ENCODE measurements around the gene ADAMTS12. TPM values are rescaled to one million over a fixed set of nuclear protein-coding genes. Genes with fewer than 3 reads are reported as not detected.

Gene ADAMTS12
- total RNA-seq, 1 donor from 2014 or later = 32.1 TPM

DNA sequence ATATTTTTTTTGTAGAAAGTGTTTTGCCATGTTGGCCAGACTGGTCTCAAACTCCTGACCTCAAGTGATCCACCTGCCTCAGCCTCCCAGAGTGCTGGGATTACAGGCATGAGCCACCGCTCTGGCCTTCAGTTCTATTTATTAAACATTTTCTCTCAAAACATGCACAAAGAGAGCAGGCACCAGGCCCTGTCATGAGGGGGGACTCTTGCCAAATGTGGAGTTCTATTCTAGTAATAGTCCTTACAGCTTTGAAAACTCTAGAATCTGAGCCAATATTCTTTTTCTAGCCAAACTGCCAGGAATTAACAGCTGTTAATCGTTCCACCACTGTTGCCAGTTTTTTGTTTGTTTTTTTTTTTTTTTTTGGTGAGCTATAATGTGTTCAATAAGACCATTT is 326.5 kb downstream of the ADAMTS12 start:
- no peaks in the 10 kb centered on the region for H3K36me3 Mint-ChIP-seq
- no peak overlapping the region for H3K27ac Mint-ChIP-seq
- H3K4me3 Mint-ChIP-seq = no peak overlapping the region
- DNase-seq (ENCODE audit: extremely low spot score, unreplicated experiment) = no peak
- no peaks in the 10 kb centered on the region for H3K27me3 Mint-ChIP-seq
- H3K9me3 Mint-ChIP-seq = no peaks in the 10 kb centered on the region
- peaks cover 6% of the 10 kb centered on the region for H3K4me1 Mint-ChIP-seq (ENCODE audit: unreplicated experiment)
- TF ChIP-seq CTCF (conservative IDR thresholded peaks at IDR 0.05) = no peak

DNA sequence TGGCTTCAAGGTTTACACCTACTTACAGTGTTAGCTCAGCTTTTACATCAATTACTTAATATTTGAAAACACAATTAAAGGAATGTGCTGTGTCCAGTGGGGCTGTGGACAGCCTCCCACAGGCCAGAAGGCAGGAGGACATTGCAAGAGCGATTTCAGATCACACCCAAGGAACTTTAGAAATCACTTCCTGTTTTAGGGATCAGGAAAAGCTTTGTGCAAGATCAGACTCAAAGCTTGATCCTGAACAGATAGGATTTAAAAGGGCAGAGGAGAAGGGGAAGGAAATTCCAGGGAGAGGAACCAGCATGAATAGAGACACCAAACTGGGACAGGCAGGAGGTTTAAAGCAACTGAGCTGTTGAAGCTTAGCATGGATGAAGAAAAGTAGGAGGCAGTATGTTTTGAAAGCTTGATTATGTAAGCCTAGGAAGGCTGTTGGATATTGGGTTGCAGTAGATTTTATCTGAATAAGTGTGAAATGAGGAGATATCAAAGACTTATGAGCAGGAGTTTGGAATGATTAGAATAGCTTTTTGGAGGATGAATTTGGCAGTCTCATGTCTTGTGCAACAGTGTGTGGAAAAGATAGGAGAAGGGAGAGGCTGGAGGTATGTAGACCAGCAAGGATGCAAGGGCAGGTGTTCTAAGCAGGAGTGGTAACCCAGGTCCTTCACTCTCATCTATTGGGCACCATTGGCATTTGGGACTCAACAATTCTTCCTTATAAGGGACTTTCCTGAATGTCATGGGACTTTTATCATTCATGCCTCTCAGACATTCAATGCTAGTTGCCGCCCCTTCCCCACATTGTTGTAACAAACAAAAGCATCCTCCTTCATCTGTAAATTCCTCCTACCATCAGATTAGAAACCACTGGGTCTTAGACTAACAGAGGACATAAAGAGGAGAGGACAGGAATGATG is 327.5 kb downstream of the ADAMTS12 start:
- Mint-ChIP-seq H3K9me3 (no peaks in the 10 kb centered on the region), H3K4me3 (no peak overlapping the region), H3K36me3 (no peaks in the 10 kb centered on the region), H3K27me3 (no peaks in the 10 kb centered on the region), H3K27ac (no peak overlapping the region), H3K4me1 (ENCODE audit: unreplicated experiment) (peaks cover 6% of the 10 kb centered on the region)
- TF ChIP-seq CTCF (conservative IDR thresholded peaks at IDR 0.05) = no peak
- no peak for DNase-seq (ENCODE audit: extremely low spot score, unreplicated experiment)

DNA sequence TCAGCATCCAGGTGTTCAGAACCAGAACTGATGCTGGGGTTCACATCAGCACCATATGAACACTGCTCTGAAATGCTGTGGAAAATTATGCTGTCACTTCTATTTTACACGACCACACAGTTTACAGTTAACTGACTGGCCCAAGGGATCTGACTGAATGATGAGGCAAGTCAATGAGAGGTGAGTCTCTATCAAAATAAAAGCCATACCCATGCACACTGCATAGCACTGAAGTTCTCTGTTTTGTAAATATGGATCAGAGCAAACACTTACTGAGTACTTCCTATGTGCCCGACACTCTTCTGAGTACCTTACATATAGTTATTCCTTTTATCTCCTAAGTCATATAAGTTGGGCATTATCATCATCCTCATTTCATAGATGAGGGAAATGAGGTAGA is 328.3 kb downstream of the ADAMTS12 start:
- no peaks in the 10 kb centered on the region for H3K9me3 Mint-ChIP-seq
- H3K4me3 Mint-ChIP-seq = no peak overlapping the region
- H3K4me1 Mint-ChIP-seq (ENCODE audit: unreplicated experiment) = peaks cover 6% of the 10 kb centered on the region
- DNase-seq (ENCODE audit: extremely low spot score, unreplicated experiment) = no peak
- H3K36me3 Mint-ChIP-seq = no peaks in the 10 kb centered on the region
- no peak for TF ChIP-seq CTCF (conservative IDR thresholded peaks at IDR 0.05)
- no peak overlapping the region for H3K27ac Mint-ChIP-seq
- no peaks in the 10 kb centered on the region for H3K27me3 Mint-ChIP-seq

- TF ChIP-seq CTCF (conservative IDR thresholded peaks at IDR 0.05) = no peak
- no peaks in the 10 kb centered on the region for H3K9me3 Mint-ChIP-seq
Observed at GRCh38 chr5:33558489-33558888, 333.3 kb downstream of the ADAMTS12 start.

DNA sequence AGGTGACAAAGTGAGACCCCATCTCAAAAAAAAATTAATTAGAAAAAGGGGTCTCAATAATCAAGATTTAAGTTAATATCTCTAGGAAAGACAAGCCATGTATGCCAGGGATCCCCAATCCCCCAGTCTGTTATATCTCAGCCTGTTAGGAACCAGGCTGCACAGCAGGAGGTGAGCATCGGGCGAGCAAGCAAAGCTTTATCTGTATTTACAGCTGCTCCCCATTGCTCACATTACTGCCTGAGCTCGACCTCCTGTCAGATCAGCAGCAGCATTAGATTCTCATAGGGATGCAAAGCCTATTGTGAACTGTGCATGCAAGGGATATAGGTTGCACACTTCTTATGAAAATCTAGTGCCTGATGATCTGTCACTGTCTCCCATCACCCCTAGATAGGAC is 334.2 kb downstream of the ADAMTS12 start:
- TF ChIP-seq CTCF (conservative IDR thresholded peaks at IDR 0.05) = no peak
- H3K36me3 Mint-ChIP-seq = peaks cover 8% of the 10 kb centered on the region

More at GRCh38 chr5:33558489-33558888, 333.3 kb downstream of the ADAMTS12 start:
- Mint-ChIP-seq H3K4me3 (no peak overlapping the region), H3K4me1 (ENCODE audit: unreplicated experiment) (peaks cover 13% of the 10 kb centered on the region), H3K36me3 (no peaks in the 10 kb centered on the region), H3K27ac (no peak overlapping the region), H3K27me3 (no peaks in the 10 kb centered on the region)
- DNase-seq (ENCODE audit: extremely low spot score, unreplicated experiment) = no peak

More for the DNA sequence above, 334.2 kb downstream of the ADAMTS12 start:
- no peak overlapping the region for H3K4me3 Mint-ChIP-seq
- no peaks in the 10 kb centered on the region for H3K9me3 Mint-ChIP-seq
- H3K27me3 Mint-ChIP-seq = no peaks in the 10 kb centered on the region
- no peak overlapping the region for H3K27ac Mint-ChIP-seq
- DNase-seq (ENCODE audit: extremely low spot score, unreplicated experiment) = no peak
- peaks cover 13% of the 10 kb centered on the region for H3K4me1 Mint-ChIP-seq (ENCODE audit: unreplicated experiment)

Measured in type B pancreatic cell (in vitro differentiated cells).